Ramos (cell line): Measurements from ENCODE around the gene ILRUN.
"Not testable (repeated sequence)": the region's sequence is repeated elsewhere in the genome, so short reads cannot be mapped to it uniquely, and the experiment has no call there.

Source experiments
- in situ Hi-C: fragments of 300-500 bp; cut with MboI; formaldehyde crosslinking; loops from one replicate; pipeline ENCODE4 v1.14.3; 2022; ENCODE audit warnings: low sequenced_read_pairs; ENCODE audit not compliant: unreplicated experiment

The ILRUN gene

GRCh38 chr6:34696739-34697543 is at the start of gene ILRUN:
Gene ILRUN, minus strand, starts transcription at chr6:34696767. Its CDS starts 164 bp downstream, at chr6:34696603.
- in situ Hi-C loops = no loop called here

DNA sequence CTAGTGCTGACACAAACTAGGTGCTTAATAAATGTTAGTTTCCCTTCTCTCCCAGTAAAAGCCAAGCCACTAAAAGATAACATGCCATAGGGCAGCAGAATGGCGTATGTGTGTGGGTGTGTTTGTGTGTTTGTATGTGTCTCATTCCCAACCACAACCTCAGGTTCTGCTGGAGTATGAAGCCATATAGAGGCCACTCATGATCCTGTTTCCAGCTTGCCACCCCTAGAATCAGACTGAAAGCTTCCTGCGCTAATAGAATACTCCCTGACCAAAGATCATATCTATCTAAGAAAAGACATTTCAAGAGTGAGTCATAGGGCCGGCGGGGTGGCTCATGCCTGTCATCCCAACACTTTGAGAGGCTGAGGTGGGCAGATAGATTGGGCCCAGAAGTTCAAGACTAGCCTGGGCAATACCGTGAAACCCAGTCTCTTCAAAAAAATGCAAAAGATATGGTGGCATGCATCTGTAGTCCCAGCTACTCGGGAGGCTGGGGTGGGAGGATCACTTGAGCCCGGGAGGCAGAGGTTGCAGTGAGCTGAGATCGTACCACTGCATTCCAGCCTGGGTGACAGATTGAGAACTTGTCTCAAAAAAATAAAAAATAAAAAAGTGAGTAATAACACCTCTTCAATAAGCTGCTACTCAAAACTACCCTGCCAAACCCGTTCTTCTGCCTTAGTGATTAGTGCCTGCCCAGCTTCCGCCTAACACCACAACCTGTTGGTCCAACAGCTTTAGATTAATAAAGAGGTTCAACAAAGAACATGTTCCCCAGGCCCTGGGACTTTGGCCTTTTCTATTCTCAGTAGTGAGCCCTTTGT is 48.9 kb upstream of the ILRUN start:
- in situ Hi-C loops = no loop called here

GRCh38 chr6:34744294-34744647 is 47.7 kb upstream of the ILRUN start:
- in situ Hi-C loops = not testable (repeated sequence)

GRCh38 chr6:34743625-34744293 is 47.2 kb upstream of the ILRUN start:
- in situ Hi-C loops = no loop called here

GRCh38 chr6:34742094-34742493 is 45.5 kb upstream of the ILRUN start:
- in situ Hi-C loops = no loop called here

DNA sequence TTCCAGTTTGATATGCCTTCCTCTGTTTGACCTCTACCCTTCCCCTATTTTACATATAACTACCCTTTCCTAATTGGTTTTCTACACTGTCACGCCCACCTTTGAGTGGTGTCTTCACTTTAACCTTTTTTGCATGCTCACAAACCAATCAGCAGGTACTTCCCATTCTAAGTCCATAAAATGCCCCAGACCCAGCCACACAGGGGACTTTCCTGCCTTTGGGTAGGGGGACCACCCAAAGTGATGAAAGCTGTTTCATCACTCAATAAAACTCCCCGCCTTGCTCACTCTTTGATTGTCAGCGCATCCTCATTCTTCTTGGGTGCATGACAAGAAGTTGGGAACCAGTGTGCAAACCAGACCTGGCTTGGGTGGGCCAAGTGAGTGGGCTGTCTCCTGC is 40.3 kb upstream of the ILRUN start:
- in situ Hi-C loops = no loop called here

GRCh38 chr6:34731393-34732060 is 35.0 kb upstream of the ILRUN start:
- in situ Hi-C loops = no loop called here

DNA sequence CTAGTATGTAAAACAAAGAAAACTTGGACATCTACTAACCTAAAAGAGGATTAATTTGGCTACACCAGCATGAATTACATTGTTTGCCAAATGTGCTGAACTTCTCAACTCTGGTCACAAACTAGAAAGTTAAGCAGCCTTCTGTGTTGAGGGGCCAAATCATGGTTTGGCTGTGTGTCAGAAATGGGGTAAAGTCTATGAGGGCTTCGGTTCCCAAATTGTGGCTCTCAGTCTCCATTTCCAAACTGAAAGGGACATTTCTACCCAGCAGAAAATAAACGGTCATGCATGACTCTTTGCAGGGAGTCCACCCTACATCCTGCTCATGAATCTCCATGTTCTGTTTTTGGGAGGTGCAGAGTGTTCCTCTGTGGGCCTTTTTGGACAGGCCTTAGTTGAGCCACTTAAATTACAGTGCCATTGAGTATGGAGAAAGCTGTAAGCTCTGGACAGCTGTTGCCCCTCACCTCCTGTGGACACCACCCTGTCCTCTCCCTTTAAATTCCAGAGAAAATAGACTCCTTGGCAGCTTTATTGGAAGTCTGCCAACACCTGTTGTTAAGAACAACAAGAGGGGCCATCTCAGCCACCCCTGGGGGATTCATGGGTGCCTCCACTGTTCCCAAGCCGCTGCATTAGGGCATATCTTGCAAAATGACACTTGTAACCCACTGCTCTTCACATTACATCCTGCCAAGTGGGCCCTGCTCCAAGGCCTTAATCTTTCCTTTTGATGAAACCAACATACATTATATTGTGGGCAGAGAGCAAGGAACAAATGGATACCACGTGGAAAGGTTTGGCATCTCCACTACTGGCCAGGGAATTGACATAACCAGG is 33.3 kb upstream of the ILRUN start:
- in situ Hi-C loops = no loop called here

GRCh38 chr6:34726055-34726454 is 29.5 kb upstream of the ILRUN start:
- in situ Hi-C loops = no loop called here

DNA sequence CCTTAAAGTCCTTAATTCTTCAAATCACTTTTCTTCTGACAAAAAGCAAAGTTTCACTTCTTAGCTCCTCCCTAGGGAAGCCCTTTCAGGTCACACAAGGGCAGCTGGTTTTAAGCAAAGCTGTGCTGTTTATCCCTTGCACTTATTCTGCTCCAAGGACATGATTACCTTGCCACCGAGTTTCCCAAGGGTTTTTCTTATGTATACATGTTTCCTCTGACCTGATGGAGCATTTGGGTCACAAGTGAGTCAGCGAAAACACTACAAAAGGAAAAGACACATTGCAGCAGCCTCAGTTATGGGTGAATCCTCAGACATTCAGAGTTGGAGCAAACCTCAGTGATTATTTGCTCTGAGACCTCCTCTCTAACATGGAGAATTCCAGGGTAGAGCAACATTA is 26.6 kb upstream of the ILRUN start:
- in situ Hi-C loops = no loop called here

DNA sequence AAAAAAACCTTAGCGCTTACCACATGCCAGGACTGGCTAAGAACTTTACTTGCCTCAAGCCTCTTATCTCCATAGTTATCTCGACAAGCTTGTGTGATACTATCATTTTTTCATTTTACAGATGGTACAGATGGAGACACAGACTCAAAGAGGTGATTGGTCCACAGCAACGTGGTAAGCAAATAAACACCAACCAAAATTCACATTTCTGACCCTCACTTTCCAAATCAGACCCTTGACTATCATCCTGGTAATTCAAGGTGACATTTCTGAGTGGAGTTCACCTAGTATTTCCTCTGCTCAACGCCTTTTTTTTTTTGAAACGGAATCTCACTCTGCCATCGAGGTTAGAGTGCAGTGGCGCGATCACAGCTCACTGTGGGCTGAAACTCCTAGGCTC is 25.9 kb upstream of the ILRUN start:
- in situ Hi-C loops = no loop called here

DNA sequence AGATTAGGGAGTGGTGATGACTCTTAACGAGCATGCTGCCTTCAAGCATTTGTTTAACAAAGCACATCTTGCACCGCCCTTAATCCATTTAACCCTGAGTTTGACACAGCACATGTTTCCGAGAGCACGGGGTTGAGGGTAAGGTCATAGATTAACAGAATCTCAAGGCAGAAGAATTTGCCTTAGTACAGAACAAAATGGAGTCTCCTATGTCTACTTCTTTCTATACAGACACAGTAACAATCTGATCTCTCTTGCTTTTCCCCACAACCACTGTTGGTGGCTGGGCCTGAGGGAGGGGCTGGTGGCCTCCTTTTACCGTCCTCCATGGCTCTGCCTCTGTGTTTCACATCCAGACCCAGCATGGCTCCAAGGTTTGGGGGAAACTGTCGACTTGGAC is 23.6 kb upstream of the ILRUN start:
- in situ Hi-C loops = not testable (repeated sequence)

DNA sequence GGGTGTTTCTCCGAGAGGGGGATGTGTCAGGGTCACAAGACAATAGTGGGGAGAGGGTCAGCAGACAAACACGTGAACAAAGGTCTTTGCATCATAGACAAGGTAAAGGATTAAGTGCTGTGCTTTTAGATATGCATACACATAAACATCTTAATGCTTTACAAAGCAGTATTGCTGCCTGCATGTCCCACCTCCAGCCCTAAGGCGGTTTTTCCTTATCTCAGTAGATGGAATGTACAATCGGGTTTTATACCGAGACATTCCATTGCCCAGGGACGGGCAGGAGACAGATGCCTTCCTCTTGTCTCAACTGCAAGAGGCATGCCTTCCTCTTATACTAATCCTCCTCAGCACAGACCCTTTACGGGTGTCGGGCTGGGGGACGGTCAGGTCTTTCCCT is 23.1 kb upstream of the ILRUN start:
- in situ Hi-C loops = not testable (repeated sequence)

GRCh38 chr6:34718976-34719375 is 22.4 kb upstream of the ILRUN start:
- in situ Hi-C loops = no loop called here

- in situ Hi-C loops = no loop called here
Measured at GRCh38 chr6:34717466-34717865, 20.9 kb upstream of the ILRUN start.

DNA sequence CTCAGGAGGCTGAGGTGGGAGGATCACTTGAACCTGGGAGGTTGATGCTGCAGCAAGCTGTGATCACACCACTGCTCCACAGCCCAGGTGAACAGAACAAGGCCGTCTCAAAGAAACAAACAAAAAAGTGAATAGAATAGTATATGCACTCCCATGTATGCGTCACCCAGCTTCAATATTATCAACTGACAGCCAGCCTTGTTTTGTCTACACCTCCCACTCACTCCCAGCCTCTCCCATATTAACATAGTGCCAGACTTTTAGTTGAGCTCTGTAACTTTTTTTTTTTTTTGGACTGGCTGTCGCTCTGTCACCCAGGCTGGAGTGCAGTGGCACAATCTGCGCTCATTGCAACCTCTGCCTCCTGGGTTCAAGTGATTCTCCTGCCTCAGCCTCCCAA is 18.1 kb upstream of the ILRUN start:
- in situ Hi-C loops = no loop called here

GRCh38 chr6:34712881-34713280 is 16.3 kb upstream of the ILRUN start:
- in situ Hi-C loops = not testable (repeated sequence)

DNA sequence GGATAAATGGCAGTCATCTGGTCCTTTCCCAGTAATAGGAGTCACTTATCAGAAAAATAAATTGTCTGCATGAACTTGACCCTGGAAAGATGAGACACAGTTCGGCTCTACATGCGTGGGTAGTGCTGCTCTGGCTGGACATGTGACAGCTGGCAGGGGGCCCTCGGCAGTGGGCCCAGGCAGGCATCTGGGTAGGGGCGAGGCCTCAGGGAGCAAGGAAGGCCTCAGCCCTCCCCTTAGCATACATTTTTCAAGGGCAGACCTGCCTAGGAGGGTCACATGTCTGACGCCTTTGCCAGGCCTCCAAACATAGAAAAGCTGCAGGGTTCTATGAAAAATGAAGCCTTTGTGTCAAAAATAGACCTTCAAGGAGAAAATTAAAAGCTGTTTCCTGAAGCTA is 12.8 kb upstream of the ILRUN start:
- in situ Hi-C loops = no loop called here

GRCh38 chr6:34705241-34705640 is 8.7 kb upstream of the ILRUN start:
- in situ Hi-C loops = no loop called here

GRCh38 chr6:34701199-34701598 is 4.6 kb upstream of the ILRUN start:
- in situ Hi-C loops = no loop called here
